IPS-20b (cell line): ENCODE data around the gene RUNX2.
"Not testable (repeated sequence)": the region's sequence is repeated elsewhere in the genome, so short reads cannot be mapped to it uniquely, and the experiment has no call there.

Experiments
- H3K27ac ChIP-seq: one replicate; pipeline ENCODE4 v1.5.1; 2013; ENCODE audit warnings: low read length
- H3K27me3 ChIP-seq: 2 replicates; pipeline ENCODE4 v1.6.1; 2013; ENCODE audit warnings: mild to moderate bottlenecking, low read length, inconsistent platforms; ENCODE audit not compliant: insufficient read depth
- H3K36me3 ChIP-seq: 2 replicates; pipeline ENCODE4 v1.6.1; 2013; ENCODE audit warnings: low read depth, mild to moderate bottlenecking, inconsistent platforms, low read length, moderate library complexity; ENCODE audit not compliant: insufficient read depth
- H3K4me1 ChIP-seq: 2 replicates; pipeline ENCODE4 v1.6.1; 2013; ENCODE audit warnings: mild to moderate bottlenecking, control low read depth, inconsistent platforms, low read length, moderate library complexity; ENCODE audit not compliant: insufficient read depth
- H3K4me3 ChIP-seq: 2 replicates; pipeline ENCODE4 v1.5.1; 2013; ENCODE audit warnings: mild to moderate bottlenecking, low read length, inconsistent platforms
- H3K9ac ChIP-seq: 2 replicates; pipeline ENCODE4 v1.6.1; 2013; ENCODE audit warnings: low read depth, mild to moderate bottlenecking, inconsistent platforms, low read length, moderate library complexity
- H3K9me3 ChIP-seq: 2 replicates; pipeline ENCODE4 v1.6.1; 2013; ENCODE audit warnings: mild to moderate bottlenecking, low read depth, low read length, inconsistent platforms; ENCODE audit not compliant: insufficient read depth

The RUNX2 gene

GRCh38 chr6:45558858-45559257 lies 230.7 kb downstream of the RUNX2 start:
- Histone ChIP-seq H3K9me3 (no peaks in the 10 kb centered on the region), H3K4me3 (no peak overlapping the region), H3K36me3 (no peaks in the 10 kb centered on the region), H3K9ac (no peak overlapping the region), H3K27ac (no peak overlapping the region), H3K4me1 (no peaks in the 10 kb centered on the region), H3K27me3 (no peaks in the 10 kb centered on the region)

DNA sequence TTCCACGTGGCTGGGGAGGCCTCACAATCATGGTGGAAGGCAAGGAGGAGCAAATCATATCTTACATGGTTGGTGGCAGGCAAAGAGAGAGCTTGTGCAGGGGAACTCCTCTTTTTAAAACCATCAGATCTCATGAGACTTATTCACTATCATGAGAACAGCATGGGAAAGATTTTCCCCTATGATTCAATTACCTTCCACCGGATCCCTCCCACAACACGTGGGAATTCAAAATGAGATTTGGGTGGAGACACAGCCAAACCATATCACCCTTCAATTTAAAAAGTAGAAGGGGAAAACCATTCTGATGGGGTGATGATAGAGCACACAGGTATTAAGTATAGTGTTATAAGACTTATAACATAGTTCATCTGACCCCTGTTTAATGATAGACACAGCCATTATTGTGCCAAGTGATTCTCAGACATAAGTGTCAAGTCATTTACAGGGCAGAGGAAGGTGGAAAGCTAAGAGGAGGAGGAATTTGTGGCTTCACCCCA lies 232.2 kb downstream of the RUNX2 start:
- not testable (repeated sequence) for H3K9ac ChIP-seq, H3K27ac ChIP-seq, H3K36me3 ChIP-seq, H3K9me3 ChIP-seq, H3K4me3 ChIP-seq, H3K27me3 ChIP-seq, H3K4me1 ChIP-seq

GRCh38 chr6:45562171-45562570 lies 234.0 kb downstream of the RUNX2 start:
- Histone ChIP-seq H3K9me3 (no peaks in the 10 kb centered on the region), H3K36me3 (no peaks in the 10 kb centered on the region), H3K9ac (no peak overlapping the region), H3K27ac (no peak overlapping the region), H3K27me3 (peaks cover 9% of the 10 kb centered on the region; the same call in 1 of the 2 replicates), H3K4me1 (peaks cover 2% of the 10 kb centered on the region; the same call in 1 of the 2 replicates), H3K4me3 (no peak overlapping the region)

- peaks cover 12% of the 10 kb centered on the region; the same call in 1 of the 2 replicates for H3K27me3 ChIP-seq
- peaks cover 2% of the 10 kb centered on the region; the same call in 1 of the 2 replicates for H3K4me1 ChIP-seq
- H3K4me3 ChIP-seq, result no peak overlapping the region
- no peak overlapping the region for H3K9ac ChIP-seq
- no peaks in the 10 kb centered on the region for H3K36me3 ChIP-seq
- no peak overlapping the region for H3K27ac ChIP-seq
- no peaks in the 10 kb centered on the region for H3K9me3 ChIP-seq
These were observed 234.9 kb downstream of the RUNX2 start for GRCh38 chr6:45563041-45563440.

DNA sequence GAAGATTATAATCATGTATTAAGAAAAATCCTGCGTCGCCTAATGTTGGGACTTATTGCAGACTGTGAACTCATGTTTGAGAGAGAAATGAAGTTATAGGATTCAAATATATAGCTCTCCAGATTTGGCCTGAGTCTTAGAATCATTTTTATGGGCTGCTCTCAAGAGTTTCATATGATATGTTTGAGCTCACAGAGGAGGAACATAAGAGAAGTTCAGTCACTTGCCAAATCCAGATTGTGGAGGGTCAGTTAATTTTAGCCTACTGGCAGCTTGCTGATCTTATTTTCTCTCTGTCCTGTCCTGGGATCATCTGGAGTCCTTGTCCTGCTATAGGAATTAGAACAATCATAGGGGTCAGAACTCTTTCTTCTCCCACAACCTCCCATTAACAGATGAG lies 235.7 kb downstream of the RUNX2 start:
- no peak overlapping the region for H3K27ac ChIP-seq
- H3K27me3 ChIP-seq, result peaks cover 19% of the 10 kb centered on the region; the same call in 1 of the 2 replicates
- no peak overlapping the region for H3K4me3 ChIP-seq
- H3K4me1 ChIP-seq, result peaks cover 2% of the 10 kb centered on the region; the same call in 1 of the 2 replicates
- H3K9me3 ChIP-seq, result no peaks in the 10 kb centered on the region
- H3K36me3 ChIP-seq, result no peaks in the 10 kb centered on the region
- no peak overlapping the region for H3K9ac ChIP-seq

DNA sequence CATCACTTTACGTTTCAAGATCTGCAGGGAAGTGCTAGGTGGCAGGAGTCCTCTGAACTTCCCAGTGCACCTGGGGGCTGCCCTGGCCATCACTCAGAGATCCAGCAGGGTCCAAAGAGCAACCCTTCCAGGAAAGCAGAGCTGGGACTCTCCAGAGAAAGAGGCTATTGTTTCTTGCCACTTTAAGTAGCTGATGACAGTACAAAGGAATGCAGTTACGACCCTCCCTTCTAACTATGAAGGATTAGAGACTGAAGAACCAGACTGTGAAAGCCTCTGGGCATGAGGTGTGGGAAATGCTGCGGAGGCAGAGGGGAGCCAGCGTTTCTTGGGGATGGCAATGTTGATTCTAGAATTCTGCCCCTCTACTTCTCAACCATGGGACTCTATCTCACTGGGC lies 238.8 kb downstream of the RUNX2 start:
- Histone ChIP-seq H3K9me3 (no peaks in the 10 kb centered on the region), H3K27me3 (peaks cover 19% of the 10 kb centered on the region; the same call in 1 of the 2 replicates), H3K27ac (no peak overlapping the region), H3K36me3 (no peaks in the 10 kb centered on the region), H3K4me3 (no peak overlapping the region), H3K9ac (no peak overlapping the region), H3K4me1 (peaks cover 2% of the 10 kb centered on the region; the same call in 1 of the 2 replicates)

DNA sequence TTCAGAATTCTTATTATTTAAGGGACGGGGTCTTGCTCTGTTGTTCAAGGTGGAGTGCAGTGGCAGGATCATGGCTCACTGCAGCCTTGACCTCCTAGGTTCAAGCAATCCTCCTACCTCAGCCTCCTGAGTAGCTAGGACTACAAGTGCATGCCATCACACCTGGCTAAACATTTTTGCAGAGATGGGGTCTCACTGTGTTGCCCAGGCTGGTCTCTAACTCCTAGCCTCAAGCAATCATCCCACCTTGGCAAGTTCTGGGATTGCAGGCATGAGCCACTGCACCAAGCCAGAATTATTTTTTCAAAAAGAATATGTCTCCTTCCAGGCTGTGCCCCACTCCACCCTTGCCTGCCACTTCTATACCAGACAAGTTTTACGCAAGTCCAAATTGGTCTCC lies 239.7 kb downstream of the RUNX2 start:
- Histone ChIP-seq H3K36me3 (no peaks in the 10 kb centered on the region), H3K9me3 (no peaks in the 10 kb centered on the region), H3K9ac (no peak overlapping the region), H3K4me1 (peaks cover 2% of the 10 kb centered on the region; the same call in 1 of the 2 replicates), H3K27me3 (peaks cover 19% of the 10 kb centered on the region; the same call in 1 of the 2 replicates), H3K4me3 (no peak overlapping the region), H3K27ac (no peak overlapping the region)

DNA sequence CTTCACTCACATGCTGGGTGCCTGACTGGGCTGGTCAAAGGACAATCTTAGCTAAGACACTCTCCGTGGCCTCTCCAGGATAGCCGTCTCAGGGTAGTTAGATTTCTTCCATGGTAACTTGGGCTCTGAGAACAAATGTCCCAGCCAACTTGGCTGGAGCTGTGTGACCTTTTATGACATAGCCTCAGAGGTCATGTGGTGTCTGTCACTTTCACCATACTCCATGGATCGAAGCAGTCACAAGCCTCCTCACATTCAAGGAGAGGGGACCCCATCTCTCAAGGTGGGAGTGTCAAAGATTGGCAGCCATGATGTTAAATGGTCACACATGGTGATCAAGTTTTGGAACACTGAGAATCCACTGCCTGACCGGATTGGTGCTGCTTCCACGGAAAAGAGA lies 240.5 kb downstream of the RUNX2 start:
- Histone ChIP-seq H3K27ac (no peak overlapping the region), H3K9me3 (no peaks in the 10 kb centered on the region), H3K4me3 (no peak overlapping the region), H3K36me3 (no peaks in the 10 kb centered on the region), H3K4me1 (peaks cover 2% of the 10 kb centered on the region; the same call in 1 of the 2 replicates), H3K9ac (no peak overlapping the region), H3K27me3 (peaks cover 19% of the 10 kb centered on the region; the same call in 1 of the 2 replicates)

- Histone ChIP-seq H3K4me1 (peaks cover 2% of the 10 kb centered on the region; the same call in 1 of the 2 replicates), H3K4me3 (no peak overlapping the region), H3K9ac (no peak overlapping the region), H3K27me3 (peaks cover 19% of the 10 kb centered on the region; the same call in 1 of the 2 replicates), H3K27ac (no peak overlapping the region), H3K36me3 (no peaks in the 10 kb centered on the region), H3K9me3 (no peaks in the 10 kb centered on the region)
These were observed 241.2 kb downstream of the RUNX2 start for GRCh38 chr6:45569210-45569945.

DNA sequence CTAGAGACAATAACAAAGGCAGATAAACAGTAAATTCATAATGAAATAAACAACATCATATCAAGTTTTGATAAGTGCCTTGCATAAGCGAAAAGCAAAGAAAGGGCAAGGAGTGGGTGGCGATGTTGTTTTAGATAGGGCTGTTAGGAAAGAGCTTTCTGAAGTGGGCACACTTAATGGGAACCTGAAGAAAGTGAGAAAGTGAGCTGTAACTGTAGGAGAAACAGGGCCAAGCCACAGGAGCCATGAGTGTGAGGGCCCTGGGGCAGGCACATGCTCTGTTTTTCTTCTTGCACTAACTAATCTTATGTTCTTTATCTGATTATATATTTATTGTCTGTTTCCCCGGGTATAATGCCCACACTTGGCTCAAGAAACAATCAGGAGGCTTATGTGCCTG lies 243.0 kb downstream of the RUNX2 start:
- H3K4me3 ChIP-seq, result no peak overlapping the region
- H3K27me3 ChIP-seq, result peaks cover 13% of the 10 kb centered on the region; the same call in 1 of the 2 replicates
- no peak overlapping the region for H3K9ac ChIP-seq
- no peaks in the 10 kb centered on the region for H3K9me3 ChIP-seq
- no peak overlapping the region for H3K27ac ChIP-seq
- H3K4me1 ChIP-seq, result peaks cover 2% of the 10 kb centered on the region; the same call in 1 of the 2 replicates
- no peaks in the 10 kb centered on the region for H3K36me3 ChIP-seq

DNA sequence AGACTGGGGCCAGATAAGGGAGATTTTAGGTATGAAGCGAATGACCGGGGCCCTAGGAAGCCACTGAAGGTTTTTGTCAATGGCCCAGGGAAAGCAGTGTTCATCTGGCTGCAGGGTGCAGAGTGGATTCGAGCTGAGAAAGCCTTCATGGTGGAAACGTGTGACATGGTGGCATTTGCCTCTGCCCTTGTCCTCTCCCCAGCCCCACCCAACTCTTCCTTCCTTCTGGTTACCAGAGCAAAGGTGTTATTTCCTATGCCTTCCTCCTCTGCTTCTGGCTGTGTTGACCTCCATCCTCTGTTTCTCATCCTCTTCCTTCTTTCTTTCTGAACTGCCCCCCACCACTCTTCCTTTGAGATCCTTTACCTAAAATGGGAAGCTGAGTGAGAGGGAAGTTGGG lies 244.7 kb downstream of the RUNX2 start:
- H3K27ac ChIP-seq, result no peak overlapping the region
- H3K9me3 ChIP-seq, result no peaks in the 10 kb centered on the region
- H3K36me3 ChIP-seq, result no peaks in the 10 kb centered on the region
- H3K4me3 ChIP-seq, result no peak overlapping the region
- no peak overlapping the region for H3K9ac ChIP-seq
- no peaks in the 10 kb centered on the region for H3K4me1 ChIP-seq
- H3K27me3 ChIP-seq, result peaks cover 9% of the 10 kb centered on the region; the same call in 1 of the 2 replicates

GRCh38 chr6:45574014-45574461 lies 245.9 kb downstream of the RUNX2 start:
- H3K36me3 ChIP-seq, result no peaks in the 10 kb centered on the region
- H3K4me3 ChIP-seq, result no peak overlapping the region
- H3K9ac ChIP-seq, result no peak overlapping the region
- H3K27ac ChIP-seq, result no peak overlapping the region
- H3K4me1 ChIP-seq, result no peaks in the 10 kb centered on the region
- no peaks in the 10 kb centered on the region for H3K27me3 ChIP-seq
- H3K9me3 ChIP-seq, result no peaks in the 10 kb centered on the region
